Activated CD4-positive, CD25-positive, alpha-beta regulatory T cell (primary cell): Measurements from ENCODE around the gene LRCH1.
A peak's percentile ranks its signal among the peaks of the same experiment; 100 is the strongest.
"Not testable (repeated sequence)": the region's sequence is repeated elsewhere in the genome, so short reads cannot be mapped to it uniquely, and the experiment has no call there.

Source experiments
- DNase-seq, 4 experiments: peaks; one replicate each; lab custom pipeline; 2025; lab: John Stamatoyannopoulos, UW

The LRCH1 gene

GRCh38 chr13:46753137-46753536 is 200.2 kb downstream of the LRCH1 start:
- DNase-seq: no peak

- no peak for DNase-seq
These were observed 200.9 kb downstream of the LRCH1 start for GRCh38 chr13:46753917-46754316.

- no peak for DNase-seq
These were observed 201.8 kb downstream of the LRCH1 start for GRCh38 chr13:46754812-46755211.

GRCh38 chr13:46755508-46755907 is 202.5 kb downstream of the LRCH1 start:
- not testable (repeated sequence) for DNase-seq

GRCh38 chr13:46756977-46757376 is 204.0 kb downstream of the LRCH1 start:
- no peak for DNase-seq

GRCh38 chr13:46757640-46758039 is 204.7 kb downstream of the LRCH1 start:
- no peak for DNase-seq

- DNase-seq: no peak
These were observed 206.9 kb downstream of the LRCH1 start for GRCh38 chr13:46759846-46760245.

- DNase-seq: no peak
These were observed 208.2 kb downstream of the LRCH1 start for GRCh38 chr13:46761174-46761573.

GRCh38 chr13:46761866-46762265 is 208.9 kb downstream of the LRCH1 start:
- DNase-seq: no peak

- DNase-seq: not testable (repeated sequence)
These were observed 217.0 kb downstream of the LRCH1 start for GRCh38 chr13:46769925-46770324.

- DNase-seq: no peak
These were observed 218.7 kb downstream of the LRCH1 start for GRCh38 chr13:46771693-46772092.

- no peak for DNase-seq
These were observed 220.6 kb downstream of the LRCH1 start for GRCh38 chr13:46773541-46773940.

- DNase-seq: no peak
These were observed 222.6 kb downstream of the LRCH1 start for GRCh38 chr13:46775385-46776107.

GRCh38 chr13:46778095-46778494 is 225.1 kb downstream of the LRCH1 start:
- DNase-seq: no peak

- no peak for DNase-seq
These were observed 225.9 kb downstream of the LRCH1 start for GRCh38 chr13:46778890-46779289.

GRCh38 chr13:46782066-46782465 is 229.1 kb downstream of the LRCH1 start:
- no peak for DNase-seq

- DNase-seq: no peak
These were observed 229.7 kb downstream of the LRCH1 start for GRCh38 chr13:46782691-46783090.

GRCh38 chr13:46783504-46783903 is 230.5 kb downstream of the LRCH1 start:
- DNase-seq: no peak

- no peak for DNase-seq
These were observed 242.4 kb downstream of the LRCH1 start for GRCh38 chr13:46795321-46795720.

GRCh38 chr13:46796129-46796514 is 243.2 kb downstream of the LRCH1 start:
- DNase-seq: no peak

GRCh38 chr13:46796515-46797474 is 243.8 kb downstream of the LRCH1 start, which contains the start of gene ESD:
ESD (minus strand) TSS chr13:46797161; CDS start chr13:46791413, 5,748 bp downstream.
- peak; percentile 67 to 79 (median 72) for DNase-seq

- DNase-seq: no peak
These were observed 244.7 kb downstream of the LRCH1 start for GRCh38 chr13:46797501-46798237.
